ENCODE data around the gene TTLL9.
A peak's percentile ranks its signal among the peaks of the same experiment; 100 is the strongest.

The TTLL9 gene

GRCh38 chr20:31951530-31952453 lies 81.4 kb downstream of the TTLL9 start, which contains the start of gene PDRG1:
Gene PDRG1, minus strand, starts transcription at chr20:31952046. Its CDS starts 85 bp downstream, at chr20:31951961.
- DNase-seq (ENCODE audit: low read depth, low spot score) = peak; percentile 92
- Histone ChIP-seq H3K9ac (ENCODE audit: insufficient read length, low read depth) (peak within 1 kb of the TSS; percentile 92), H3K36me3 (ENCODE audit: insufficient read depth, insufficient read length, low read length) (peaks cover 39% of the 10 kb centered on the region), H3K4me3 (ENCODE audit: insufficient read length, low read depth) (peak within 1 kb of the TSS; percentile 90), H3K4me1 (ENCODE audit: insufficient read depth, insufficient read length) (no peaks in the 10 kb centered on the region), H3K27me3 (ENCODE audit: insufficient read depth, insufficient read length) (no peaks in the 10 kb centered on the region), H3K9me3 (ENCODE audit: insufficient read depth, low read length) (peaks cover 13% of the 10 kb centered on the region; the same call in 1 of the 2 replicates)
- TF ChIP-seq SUZ12 (IDR thresholded peaks at IDR 0.05; ENCODE audit: extremely low read depth, insufficient read depth, insufficient read length) (no peak), ZNF274 (IDR thresholded peaks at IDR 0.05; ENCODE audit: low read depth, low read length) (no peak), YY1 (IDR thresholded peaks at IDR 0.05; ENCODE audit: insufficient read depth, insufficient read length) (no peak)

GRCh38 chr20:31953556-31954148 lies 83.2 kb downstream of the TTLL9 start:
- H3K27me3 ChIP-seq (ENCODE audit: insufficient read depth, insufficient read length) = no peaks in the 10 kb centered on the region
- no peak for DNase-seq (ENCODE audit: low read depth, low spot score)
- no peak overlapping the region for H3K4me3 ChIP-seq (ENCODE audit: insufficient read length, low read depth)
- H3K4me1 ChIP-seq (ENCODE audit: insufficient read depth, insufficient read length) = no peaks in the 10 kb centered on the region
- peaks cover 20% of the 10 kb centered on the region for H3K36me3 ChIP-seq (ENCODE audit: insufficient read depth, insufficient read length, low read length)
- peaks cover 5% of the 10 kb centered on the region; the same call in 1 of the 2 replicates for H3K9me3 ChIP-seq (ENCODE audit: insufficient read depth, low read length)
- TF ChIP-seq YY1 (IDR thresholded peaks at IDR 0.05; ENCODE audit: insufficient read depth, insufficient read length) (no peak), ZNF274 (IDR thresholded peaks at IDR 0.05; ENCODE audit: low read depth, low read length) (no peak), SUZ12 (IDR thresholded peaks at IDR 0.05; ENCODE audit: extremely low read depth, insufficient read depth, insufficient read length) (no peak)
- no peak overlapping the region for H3K9ac ChIP-seq (ENCODE audit: insufficient read length, low read depth)

- TF ChIP-seq ZNF274 (IDR thresholded peaks at IDR 0.05; ENCODE audit: low read depth, low read length) = no peak
- no peak for TF ChIP-seq SUZ12 (IDR thresholded peaks at IDR 0.05; ENCODE audit: extremely low read depth, insufficient read depth, insufficient read length)
- TF ChIP-seq YY1 (IDR thresholded peaks at IDR 0.05; ENCODE audit: insufficient read depth, insufficient read length) = no peak
These were observed 84.1 kb downstream of the TTLL9 start for GRCh38 chr20:31954500-31954899.

GRCh38 chr20:31956556-31957526 lies 86.4 kb downstream of the TTLL9 start:
- TF ChIP-seq YY1 (IDR thresholded peaks at IDR 0.05; ENCODE audit: insufficient read depth, insufficient read length) (no peak), ZNF274 (IDR thresholded peaks at IDR 0.05; ENCODE audit: low read depth, low read length) (no peak), SUZ12 (IDR thresholded peaks at IDR 0.05; ENCODE audit: extremely low read depth, insufficient read depth, insufficient read length) (no peak)
- Histone ChIP-seq H3K4me1 (ENCODE audit: insufficient read depth, insufficient read length) (no peaks in the 10 kb centered on the region), H3K9me3 (ENCODE audit: insufficient read depth, low read length) (no peaks in the 10 kb centered on the region; the same call in 1 of the 2 replicates), H3K4me3 (ENCODE audit: insufficient read length, low read depth) (no peak overlapping the region), H3K9ac (ENCODE audit: insufficient read length, low read depth) (no peak overlapping the region), H3K36me3 (ENCODE audit: insufficient read depth, insufficient read length, low read length) (no peaks in the 10 kb centered on the region), H3K27me3 (ENCODE audit: insufficient read depth, insufficient read length) (no peaks in the 10 kb centered on the region)
- DNase-seq (ENCODE audit: low read depth, low spot score) = no peak

More at GRCh38 chr20:31954500-31954899, 84.1 kb downstream of the TTLL9 start:
- H3K9me3 ChIP-seq (ENCODE audit: insufficient read depth, low read length) = no peaks in the 10 kb centered on the region; the same call in 1 of the 2 replicates
- no peak for DNase-seq (ENCODE audit: low read depth, low spot score)
- no peaks in the 10 kb centered on the region for H3K27me3 ChIP-seq (ENCODE audit: insufficient read depth, insufficient read length)
- no peak overlapping the region for H3K4me3 ChIP-seq (ENCODE audit: insufficient read length, low read depth)
- H3K36me3 ChIP-seq (ENCODE audit: insufficient read depth, insufficient read length, low read length) = peaks cover 14% of the 10 kb centered on the region
- no peak overlapping the region for H3K9ac ChIP-seq (ENCODE audit: insufficient read length, low read depth)
- no peaks in the 10 kb centered on the region for H3K4me1 ChIP-seq (ENCODE audit: insufficient read depth, insufficient read length)

- TF ChIP-seq SUZ12 (IDR thresholded peaks at IDR 0.05; ENCODE audit: extremely low read depth, insufficient read depth, insufficient read length) (no peak), ZNF274 (IDR thresholded peaks at IDR 0.05; ENCODE audit: low read depth, low read length) (no peak), YY1 (IDR thresholded peaks at IDR 0.05; ENCODE audit: insufficient read depth, insufficient read length) (no peak)
- peaks cover 24% of the 10 kb centered on the region for H3K27me3 ChIP-seq (ENCODE audit: insufficient read depth, insufficient read length)
- no peak for DNase-seq (ENCODE audit: low read depth, low spot score)
These were observed 92.3 kb downstream of the TTLL9 start for GRCh38 chr20:31962761-31963160.

GRCh38 chr20:31963889-31964288 lies 93.5 kb downstream of the TTLL9 start:
- Histone ChIP-seq H3K4me1 (ENCODE audit: insufficient read depth, insufficient read length) (peaks cover 2% of the 10 kb centered on the region), H3K4me3 (ENCODE audit: insufficient read length, low read depth) (no peak overlapping the region), H3K9ac (ENCODE audit: insufficient read length, low read depth) (no peak overlapping the region), H3K27me3 (ENCODE audit: insufficient read depth, insufficient read length) (peaks cover 31% of the 10 kb centered on the region), H3K36me3 (ENCODE audit: insufficient read depth, insufficient read length, low read length) (no peaks in the 10 kb centered on the region), H3K9me3 (ENCODE audit: insufficient read depth, low read length) (no peaks in the 10 kb centered on the region)
- TF ChIP-seq SUZ12 (IDR thresholded peaks at IDR 0.05; ENCODE audit: extremely low read depth, insufficient read depth, insufficient read length) (no peak), YY1 (IDR thresholded peaks at IDR 0.05; ENCODE audit: insufficient read depth, insufficient read length) (no peak), ZNF274 (IDR thresholded peaks at IDR 0.05; ENCODE audit: low read depth, low read length) (no peak)
- no peak for DNase-seq (ENCODE audit: low read depth, low spot score)

More at GRCh38 chr20:31962761-31963160, 92.3 kb downstream of the TTLL9 start:
- Histone ChIP-seq H3K9ac (ENCODE audit: insufficient read length, low read depth) (no peak overlapping the region), H3K4me1 (ENCODE audit: insufficient read depth, insufficient read length) (peaks cover 2% of the 10 kb centered on the region), H3K9me3 (ENCODE audit: insufficient read depth, low read length) (no peaks in the 10 kb centered on the region), H3K36me3 (ENCODE audit: insufficient read depth, insufficient read length, low read length) (no peaks in the 10 kb centered on the region), H3K4me3 (ENCODE audit: insufficient read length, low read depth) (no peak overlapping the region)

All from NT2/D1 (cell line).